Measurements from ENCODE around the gene TNF.

DNA sequence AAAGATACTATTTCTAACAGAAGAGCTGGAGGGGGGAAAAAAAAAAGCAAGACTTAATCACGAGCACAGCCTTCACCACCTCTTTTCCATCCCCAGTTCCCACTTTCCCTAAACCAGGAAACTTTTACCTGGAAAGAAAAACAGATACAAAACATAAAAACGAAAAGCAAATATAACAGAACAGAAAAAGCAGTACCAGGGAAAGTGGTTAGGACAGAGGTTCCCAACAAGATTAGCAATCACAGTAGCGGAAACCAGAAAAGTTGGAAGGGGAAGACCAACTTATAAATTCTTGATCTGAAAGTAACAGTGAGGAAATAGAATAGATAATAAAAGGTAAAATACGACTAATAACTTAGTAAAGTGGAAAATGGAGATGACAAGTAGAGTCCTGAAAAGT is 34.7 kb upstream of the TNF start:
- TF ChIP-seq, protein P1, sequence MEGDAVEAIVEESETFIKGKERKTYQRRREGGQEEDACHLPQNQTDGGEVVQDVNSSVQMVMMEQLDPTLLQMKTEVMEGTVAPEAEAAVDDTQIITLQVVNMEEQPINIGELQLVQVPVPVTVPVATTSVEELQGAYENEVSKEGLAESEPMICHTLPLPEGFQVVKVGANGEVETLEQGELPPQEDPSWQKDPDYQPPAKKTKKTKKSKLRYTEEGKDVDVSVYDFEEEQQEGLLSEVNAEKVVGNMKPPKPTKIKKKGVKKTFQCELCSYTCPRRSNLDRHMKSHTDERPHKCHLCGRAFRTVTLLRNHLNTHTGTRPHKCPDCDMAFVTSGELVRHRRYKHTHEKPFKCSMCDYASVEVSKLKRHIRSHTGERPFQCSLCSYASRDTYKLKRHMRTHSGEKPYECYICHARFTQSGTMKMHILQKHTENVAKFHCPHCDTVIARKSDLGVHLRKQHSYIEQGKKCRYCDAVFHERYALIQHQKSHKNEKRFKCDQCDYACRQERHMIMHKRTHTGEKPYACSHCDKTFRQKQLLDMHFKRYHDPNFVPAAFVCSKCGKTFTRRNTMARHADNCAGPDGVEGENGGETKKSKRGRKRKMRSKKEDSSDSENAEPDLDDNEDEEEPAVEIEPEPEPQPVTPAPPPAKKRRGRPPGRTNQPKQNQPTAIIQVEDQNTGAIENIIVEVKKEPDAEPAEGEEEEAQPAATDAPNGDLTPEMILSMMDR (IDR thresholded peaks at IDR 0.05): no peak
- TF ChIP-seq SIN3A (IDR thresholded peaks at IDR 0.05; ENCODE audit: borderline replicate concordance, insufficient read depth, low read depth, low read length) (no peak), TCF7L2 (IDR thresholded peaks at IDR 0.05; ENCODE audit: low read depth, low read length) (no peak), POLR2AphosphoS5 (IDR thresholded peaks at IDR 0.05; ENCODE audit: low read depth, low read length) (no peak)
- TF ChIP-seq, protein P2, sequence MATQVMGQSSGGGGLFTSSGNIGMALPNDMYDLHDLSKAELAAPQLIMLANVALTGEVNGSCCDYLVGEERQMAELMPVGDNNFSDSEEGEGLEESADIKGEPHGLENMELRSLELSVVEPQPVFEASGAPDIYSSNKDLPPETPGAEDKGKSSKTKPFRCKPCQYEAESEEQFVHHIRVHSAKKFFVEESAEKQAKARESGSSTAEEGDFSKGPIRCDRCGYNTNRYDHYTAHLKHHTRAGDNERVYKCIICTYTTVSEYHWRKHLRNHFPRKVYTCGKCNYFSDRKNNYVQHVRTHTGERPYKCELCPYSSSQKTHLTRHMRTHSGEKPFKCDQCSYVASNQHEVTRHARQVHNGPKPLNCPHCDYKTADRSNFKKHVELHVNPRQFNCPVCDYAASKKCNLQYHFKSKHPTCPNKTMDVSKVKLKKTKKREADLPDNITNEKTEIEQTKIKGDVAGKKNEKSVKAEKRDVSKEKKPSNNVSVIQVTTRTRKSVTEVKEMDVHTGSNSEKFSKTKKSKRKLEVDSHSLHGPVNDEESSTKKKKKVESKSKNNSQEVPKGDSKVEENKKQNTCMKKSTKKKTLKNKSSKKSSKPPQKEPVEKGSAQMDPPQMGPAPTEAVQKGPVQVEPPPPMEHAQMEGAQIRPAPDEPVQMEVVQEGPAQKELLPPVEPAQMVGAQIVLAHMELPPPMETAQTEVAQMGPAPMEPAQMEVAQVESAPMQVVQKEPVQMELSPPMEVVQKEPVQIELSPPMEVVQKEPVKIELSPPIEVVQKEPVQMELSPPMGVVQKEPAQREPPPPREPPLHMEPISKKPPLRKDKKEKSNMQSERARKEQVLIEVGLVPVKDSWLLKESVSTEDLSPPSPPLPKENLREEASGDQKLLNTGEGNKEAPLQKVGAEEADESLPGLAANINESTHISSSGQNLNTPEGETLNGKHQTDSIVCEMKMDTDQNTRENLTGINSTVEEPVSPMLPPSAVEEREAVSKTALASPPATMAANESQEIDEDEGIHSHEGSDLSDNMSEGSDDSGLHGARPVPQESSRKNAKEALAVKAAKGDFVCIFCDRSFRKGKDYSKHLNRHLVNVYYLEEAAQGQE (IDR thresholded peaks at IDR 0.05; ENCODE audit: insufficient read depth in 1 of 2, low read depth in 2 of 2, low read length in 1 of 2): no peak

All from Panc1 (cell line).